ENCODE data around the gene THEMIS.

DNA sequence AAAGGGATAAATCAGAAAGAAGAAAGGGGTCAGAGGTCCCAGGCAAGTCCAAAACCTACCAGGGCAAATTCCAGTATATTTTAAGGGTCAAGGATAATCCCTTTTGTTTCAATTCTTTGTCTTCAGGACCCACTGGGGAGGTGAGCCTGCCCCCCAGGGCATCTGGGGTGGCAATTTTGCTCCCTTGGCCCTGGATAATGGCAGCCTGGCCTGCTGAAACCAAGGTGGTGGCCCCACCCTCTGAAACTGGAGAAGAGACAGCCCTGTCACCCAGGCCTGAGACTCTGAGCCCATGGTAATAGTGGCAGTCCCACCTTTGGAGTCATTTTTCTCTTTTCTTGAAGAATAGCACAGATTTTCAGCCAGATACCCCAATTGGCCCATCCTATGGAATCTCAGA lies 205.8 kb downstream of the THEMIS start:
- TF ChIP-seq CTCF (IDR thresholded peaks at IDR 0.05; ENCODE audit: low read depth, low read length) = no peak
- no peak for TF ChIP-seq EZH2phosphoT487 (IDR thresholded peaks at IDR 0.05; ENCODE audit: low read depth)
